Measurements from ENCODE around the gene C9orf85. TPM values are rescaled to one million over a fixed set of nuclear protein-coding genes. Genes with fewer than 3 reads are reported as not detected.

C9orf85 gene
- total and polyA plus RNA-seq, 2 donors (not counting 3 experiments of a cell fraction or from before 2014, with no cell fraction given) = 8.3 to 11.3 TPM

DNA sequence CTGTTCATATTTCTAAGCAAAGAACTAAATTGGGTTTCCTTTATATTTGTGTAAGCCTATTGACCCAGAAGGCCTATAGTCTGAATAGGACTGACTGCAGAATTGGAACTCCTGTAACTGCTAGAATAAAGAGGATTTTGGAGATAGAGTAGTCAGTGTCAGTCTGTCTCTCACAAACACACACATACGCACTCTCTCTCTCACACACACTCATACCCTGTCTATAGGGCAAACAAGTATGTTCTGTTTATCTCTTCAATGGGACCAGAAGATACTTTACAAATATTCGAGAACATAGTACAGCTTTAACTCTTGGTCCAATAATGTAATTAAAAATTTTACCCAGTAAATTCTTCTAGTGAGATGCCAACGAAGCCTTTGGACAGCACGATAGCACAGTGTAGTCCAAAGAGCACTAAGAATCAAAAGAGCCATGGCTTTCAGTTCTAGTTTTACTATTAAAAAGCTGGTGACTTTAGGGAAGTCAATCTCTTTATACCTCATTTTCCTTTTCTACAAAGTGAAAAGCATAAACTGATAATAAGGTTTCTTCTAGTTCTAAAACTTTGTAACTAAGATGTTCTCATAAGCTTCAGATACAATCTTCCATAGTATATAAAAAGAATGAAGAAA lies 19.8 kb upstream of the C9orf85 start:
- intact Hi-C loops (cut with micrococcal nuclease) (no loop called here), dilution Hi-C loops (cut with MboI; ENCODE audit: extremely low pct_ligation_motif_present, low sequenced_read_pairs) (no loop called here)
- TF ChIP-seq FOS (IDR thresholded peaks at IDR 0.05; ENCODE audit: borderline replicate concordance, insufficient read depth, low read length) = no peak
- no peak for TF ChIP-seq JUN (IDR thresholded peaks at IDR 0.05; ENCODE audit: borderline replicate concordance, insufficient read depth, insufficient read length, low read depth)
- TF ChIP-seq, protein P1, sequence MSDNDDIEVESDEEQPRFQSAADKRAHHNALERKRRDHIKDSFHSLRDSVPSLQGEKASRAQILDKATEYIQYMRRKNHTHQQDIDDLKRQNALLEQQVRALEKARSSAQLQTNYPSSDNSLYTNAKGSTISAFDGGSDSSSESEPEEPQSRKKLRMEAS (IDR thresholded peaks at IDR 0.05; ENCODE audit: insufficient read depth, insufficient read length) = no peak
- no peak for TF ChIP-seq POLR2AphosphoS5 (IDR thresholded peaks at IDR 0.05; ENCODE audit: insufficient read depth, low read depth, low read length)
- TF ChIP-seq, protein P2, sequence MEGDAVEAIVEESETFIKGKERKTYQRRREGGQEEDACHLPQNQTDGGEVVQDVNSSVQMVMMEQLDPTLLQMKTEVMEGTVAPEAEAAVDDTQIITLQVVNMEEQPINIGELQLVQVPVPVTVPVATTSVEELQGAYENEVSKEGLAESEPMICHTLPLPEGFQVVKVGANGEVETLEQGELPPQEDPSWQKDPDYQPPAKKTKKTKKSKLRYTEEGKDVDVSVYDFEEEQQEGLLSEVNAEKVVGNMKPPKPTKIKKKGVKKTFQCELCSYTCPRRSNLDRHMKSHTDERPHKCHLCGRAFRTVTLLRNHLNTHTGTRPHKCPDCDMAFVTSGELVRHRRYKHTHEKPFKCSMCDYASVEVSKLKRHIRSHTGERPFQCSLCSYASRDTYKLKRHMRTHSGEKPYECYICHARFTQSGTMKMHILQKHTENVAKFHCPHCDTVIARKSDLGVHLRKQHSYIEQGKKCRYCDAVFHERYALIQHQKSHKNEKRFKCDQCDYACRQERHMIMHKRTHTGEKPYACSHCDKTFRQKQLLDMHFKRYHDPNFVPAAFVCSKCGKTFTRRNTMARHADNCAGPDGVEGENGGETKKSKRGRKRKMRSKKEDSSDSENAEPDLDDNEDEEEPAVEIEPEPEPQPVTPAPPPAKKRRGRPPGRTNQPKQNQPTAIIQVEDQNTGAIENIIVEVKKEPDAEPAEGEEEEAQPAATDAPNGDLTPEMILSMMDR (IDR thresholded peaks at IDR 0.05; ENCODE audit: extremely low read depth in 1 of 2, insufficient read depth in 1 of 2, low read depth in 1 of 2, low read length in 2 of 2) = no peak
- TF ChIP-seq GATA2 (IDR thresholded peaks at IDR 0.05; ENCODE audit: insufficient read depth, insufficient read length, low read depth, low read length) = no peak
- TF ChIP-seq POLR2A (IDR thresholded peaks at IDR 0.05; ENCODE audit: low read depth, low read length) = no peak
- TF ChIP-seq MYC (IDR thresholded peaks at IDR 0.05; ENCODE audit: low read depth, low read length) = no peak
- Histone ChIP-seq H3K27ac (ENCODE audit: insufficient read depth, low read depth, low read length) (no peak overlapping the region), H3K9me1 (replicated peaks; ENCODE audit: control insufficient read depth, extremely low read depth, insufficient read depth, low read length) (no peaks in the 10 kb centered on the region), H4K20me1 (replicated peaks; ENCODE audit: control insufficient read depth, extremely low read depth, insufficient read depth, low read length) (peaks cover 20% of the 10 kb centered on the region), H3K4me3 (replicated peaks in 1 of 3; ENCODE audit: insufficient read depth in 1 of 3, low read depth in 1 of 3, low read length in 3 of 3) (no peak overlapping the region), H3K9me3 (replicated peaks; ENCODE audit: control insufficient read depth, insufficient read depth, low read length) (no peaks in the 10 kb centered on the region), H3K4me2 (ENCODE audit: insufficient read depth, low read length) (no peak overlapping the region), H3K9ac (replicated peaks; ENCODE audit: extremely low read depth, insufficient read depth, low read length) (no peak overlapping the region), H3K36me3 (ENCODE audit: control insufficient read depth in 2 of 2, extremely low read depth in 1 of 2, insufficient read depth in 2 of 2, low read length in 2 of 2) (no peaks in the 10 kb centered on the region), H3K79me2 (ENCODE audit: control insufficient read depth, insufficient read depth, low read length) (peaks cover 72% of the 10 kb centered on the region), H3K4me1 (ENCODE audit: control insufficient read depth, extremely low read depth, insufficient read depth, low read length) (no peaks in the 10 kb centered on the region), H3K27me3 (ENCODE audit: control insufficient read depth in 2 of 2, insufficient read depth in 2 of 2, low read length in 2 of 2) (no peaks in the 10 kb centered on the region), H2AFZ (ENCODE audit: low read depth, low read length) (no peak overlapping the region)
- DNase-seq (ENCODE audit: low read depth, low spot score) = no peak
- no peak for FAIRE-seq
- ChIA-PET POLR2A (no interaction called here), CTCF (no interaction called here)
- no TSS peak for BruUV-seq (replicated peaks)
